Spleen (tissue), 7 donors: ENCODE data around the gene JAZF1.

Source experiments
- POLR2A ChIP-seq, 3 donors: fragments of 450-650 bp; IDR thresholded peaks; one replicate each; pipeline ENCODE4 v1.5.1; 2017; ENCODE audit warnings: antibody characterized with exemption in 3 of 3, mild to moderate bottlenecking in 1 of 3
- TF ChIP-seq, protein P1 (sequence below), 11 experiments: fragments of 200-600 bp in 7 of 11; fragments of 450-650 bp in 4 of 11; sonication (generic) in 4 of 11; IDR thresholded peaks in 8 of 11; conservative IDR thresholded peaks in 3 of 11; 1 replicate in 7 of 11; 2 replicates in 4 of 11; pipeline versions ENCODE4 v1.4.0 to v1.8.0; 2016 to 2021; ENCODE audit warnings: antibody characterized with exemption in 11 of 11, inconsistent platforms in 4 of 11, mild to moderate bottlenecking in 1 of 11
- donor health status: DM: no; HTN: no; CAD: no; lungs with moderate emphysema.
- donor health status: DM: no; HTN: no; CAD: no.
- donor health status: DM: no; HTN: no; CAD: no.

DNA sequence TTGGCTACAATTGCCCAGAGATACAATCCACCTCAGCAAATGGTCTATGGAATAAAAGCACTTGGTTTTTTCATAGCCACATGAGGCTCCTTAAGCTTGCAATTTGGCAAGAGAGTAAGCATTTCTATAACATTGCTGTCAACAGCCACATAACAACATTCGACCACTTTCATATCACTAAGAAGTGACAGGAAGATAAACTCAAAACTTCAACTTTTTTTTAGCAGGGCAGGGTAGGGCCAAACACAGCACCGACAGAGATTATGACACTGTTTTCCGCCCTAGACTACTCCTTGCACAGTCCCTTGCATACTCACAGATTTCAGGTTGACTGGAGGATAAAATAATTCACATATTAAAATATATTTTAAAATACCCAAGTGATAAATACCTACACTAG, 185.4 kb downstream of the JAZF1 start:
- TF ChIP-seq, protein P1, sequence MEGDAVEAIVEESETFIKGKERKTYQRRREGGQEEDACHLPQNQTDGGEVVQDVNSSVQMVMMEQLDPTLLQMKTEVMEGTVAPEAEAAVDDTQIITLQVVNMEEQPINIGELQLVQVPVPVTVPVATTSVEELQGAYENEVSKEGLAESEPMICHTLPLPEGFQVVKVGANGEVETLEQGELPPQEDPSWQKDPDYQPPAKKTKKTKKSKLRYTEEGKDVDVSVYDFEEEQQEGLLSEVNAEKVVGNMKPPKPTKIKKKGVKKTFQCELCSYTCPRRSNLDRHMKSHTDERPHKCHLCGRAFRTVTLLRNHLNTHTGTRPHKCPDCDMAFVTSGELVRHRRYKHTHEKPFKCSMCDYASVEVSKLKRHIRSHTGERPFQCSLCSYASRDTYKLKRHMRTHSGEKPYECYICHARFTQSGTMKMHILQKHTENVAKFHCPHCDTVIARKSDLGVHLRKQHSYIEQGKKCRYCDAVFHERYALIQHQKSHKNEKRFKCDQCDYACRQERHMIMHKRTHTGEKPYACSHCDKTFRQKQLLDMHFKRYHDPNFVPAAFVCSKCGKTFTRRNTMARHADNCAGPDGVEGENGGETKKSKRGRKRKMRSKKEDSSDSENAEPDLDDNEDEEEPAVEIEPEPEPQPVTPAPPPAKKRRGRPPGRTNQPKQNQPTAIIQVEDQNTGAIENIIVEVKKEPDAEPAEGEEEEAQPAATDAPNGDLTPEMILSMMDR (IDR thresholded peaks at IDR 0.05 in 8 of 11, conservative IDR thresholded peaks at IDR 0.05 in 3 of 11) = no peak
- TF ChIP-seq POLR2A (IDR thresholded peaks at IDR 0.05) = no peak
